ENCODE data around the gene FBXO4.

GRCh38 chr5:41893074-41893851 lies 31.8 kb upstream of the FBXO4 start:
- TF ChIP-seq CTCF (conservative IDR thresholded peaks at IDR 0.05) (no peak), EZH2 (IDR thresholded peaks at IDR 0.05; ENCODE audit: low read depth) (no peak)
